ENCODE data around the gene EBF3.

Gene EBF3

DNA sequence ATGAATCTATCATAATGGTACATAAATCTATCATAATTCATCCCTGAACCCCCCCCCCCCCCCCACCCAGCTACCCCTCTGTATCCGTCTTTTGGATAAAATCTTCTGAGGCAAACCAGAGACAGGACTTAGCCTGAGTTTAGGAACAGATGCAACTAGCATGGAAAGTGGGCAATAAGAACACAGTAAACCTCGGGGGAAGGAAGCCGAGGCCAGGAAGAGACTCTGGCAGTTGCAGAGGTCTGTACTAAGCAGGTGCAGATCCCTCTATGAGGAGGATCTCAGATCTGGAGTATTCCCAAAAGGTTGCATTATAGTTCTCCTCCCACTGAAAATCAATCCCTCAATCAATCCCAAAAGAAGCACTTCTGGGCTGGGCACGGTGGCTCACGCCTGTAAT is 87.2 kb downstream of the EBF3 start:
- DNase-seq = no peak

DNA sequence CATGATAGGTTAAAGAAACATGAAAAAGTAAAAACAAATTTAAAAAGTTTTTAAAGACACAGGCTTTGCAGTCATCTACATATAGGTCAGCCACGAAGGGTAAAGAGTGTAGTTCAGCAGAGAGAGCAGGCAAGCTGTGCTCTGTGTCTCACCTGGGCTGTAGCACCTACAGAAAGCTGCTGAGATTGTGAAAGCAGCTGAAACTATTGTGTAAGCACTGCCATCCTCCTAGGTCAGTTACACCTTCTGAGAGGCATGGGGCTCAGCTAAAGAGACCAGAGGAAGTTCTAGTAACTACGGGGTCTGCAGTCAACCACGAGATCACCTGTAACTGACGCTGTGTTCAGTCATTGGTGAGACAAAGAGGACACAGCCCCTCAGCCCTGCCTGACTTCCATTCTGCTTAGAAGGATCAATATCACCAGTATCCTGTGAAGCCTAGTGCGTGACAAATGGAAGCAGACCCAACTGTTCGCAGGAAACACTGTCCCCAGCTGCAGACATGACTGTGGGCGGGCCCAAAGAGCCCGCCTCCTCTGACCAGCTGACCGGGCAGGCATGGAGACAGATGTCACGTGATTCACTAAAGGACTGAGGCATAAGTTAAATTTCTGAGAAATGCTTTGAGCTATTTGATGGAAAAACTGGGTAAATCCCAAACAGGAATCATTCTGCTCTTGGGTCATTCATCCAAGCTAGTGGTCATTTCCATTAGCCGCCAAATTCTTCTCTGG is 87.9 kb downstream of the EBF3 start:
- DNase-seq = no peak

DNA sequence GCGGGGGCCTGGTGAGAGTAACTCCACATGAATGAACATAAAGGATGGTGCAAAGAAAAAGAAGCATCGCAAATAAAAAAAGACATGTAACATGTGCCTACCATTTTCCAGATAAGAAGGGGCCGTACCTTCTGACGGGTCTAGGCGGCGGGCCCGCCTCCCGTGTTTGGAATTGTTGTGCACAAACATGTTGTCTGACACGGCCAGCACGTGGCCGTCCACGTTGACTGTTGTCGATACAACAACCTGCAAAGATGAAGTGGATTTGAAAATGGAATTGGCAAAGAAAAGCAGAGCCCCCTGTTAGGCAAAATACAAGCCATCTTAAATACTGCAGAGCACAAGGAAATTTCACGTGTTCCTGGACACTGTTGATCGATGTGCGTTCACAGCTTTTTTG is 90.7 kb downstream of the EBF3 start:
- DNase-seq = no peak

DNA sequence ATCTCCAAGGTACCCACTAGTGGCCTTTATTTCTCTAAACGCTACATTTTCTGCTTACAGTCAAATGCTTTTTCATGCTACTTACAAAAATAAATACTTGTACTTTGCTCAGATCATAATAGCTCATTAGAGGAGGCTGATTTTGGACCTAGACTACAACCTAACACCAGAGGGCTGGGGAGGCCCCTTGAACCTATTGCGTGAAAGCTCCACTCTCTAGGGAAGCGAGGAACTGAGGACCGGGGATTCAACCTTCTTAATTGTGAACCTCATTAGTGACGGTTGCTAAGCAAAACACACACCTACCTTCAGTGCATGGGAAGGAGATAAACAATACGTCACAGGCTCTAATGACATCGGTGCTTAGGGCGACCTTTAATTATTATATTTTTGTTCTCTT is 92.1 kb downstream of the EBF3 start:
- no peak for DNase-seq

DNA sequence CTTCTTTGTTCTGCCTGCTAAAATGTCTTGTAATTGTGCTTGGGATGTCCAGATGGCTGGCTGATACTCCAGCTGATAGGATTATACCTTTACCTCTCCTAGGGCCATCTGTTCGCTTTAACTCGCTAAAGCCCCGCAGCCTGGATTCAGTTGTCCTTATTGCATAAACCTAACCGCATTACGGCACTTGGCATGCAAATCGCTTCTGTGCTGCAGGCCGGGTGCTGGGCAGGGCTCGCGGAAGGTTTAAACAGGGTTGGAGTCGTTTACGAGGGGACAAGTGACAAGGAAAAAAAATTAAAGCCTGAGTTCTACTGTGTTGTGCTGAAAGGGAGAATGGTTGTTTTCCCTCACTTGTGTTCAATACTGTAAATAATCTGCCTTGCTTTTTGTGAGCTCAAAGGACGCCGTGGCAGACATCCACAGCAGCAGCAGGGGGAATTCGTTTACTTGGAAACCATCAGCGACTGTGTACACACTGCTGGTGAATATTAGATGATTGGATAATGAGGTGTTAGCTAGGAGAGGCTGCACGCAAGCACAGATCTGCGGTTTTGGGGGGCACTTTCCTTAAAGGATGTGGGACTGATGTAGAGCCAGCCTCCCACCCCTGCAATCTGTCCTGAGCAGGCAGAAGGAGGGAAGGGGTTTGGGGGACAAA is 93.0 kb downstream of the EBF3 start:
- no peak for DNase-seq

DNA sequence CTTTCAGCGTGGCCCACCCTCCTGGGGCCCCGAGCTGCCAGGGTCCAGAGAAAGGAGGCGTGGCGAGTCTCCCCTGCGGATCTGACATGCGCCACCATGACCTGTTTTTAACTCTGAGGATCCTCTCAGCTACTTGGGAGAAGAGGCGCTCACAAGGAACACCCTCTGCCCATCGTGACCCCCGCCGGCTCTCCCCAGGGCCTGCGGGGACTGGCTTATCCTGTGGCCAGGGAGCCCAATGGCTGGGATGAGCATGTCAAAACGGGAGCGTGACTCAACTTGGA is 93.7 kb downstream of the EBF3 start:
- DNase-seq = no peak

DNA sequence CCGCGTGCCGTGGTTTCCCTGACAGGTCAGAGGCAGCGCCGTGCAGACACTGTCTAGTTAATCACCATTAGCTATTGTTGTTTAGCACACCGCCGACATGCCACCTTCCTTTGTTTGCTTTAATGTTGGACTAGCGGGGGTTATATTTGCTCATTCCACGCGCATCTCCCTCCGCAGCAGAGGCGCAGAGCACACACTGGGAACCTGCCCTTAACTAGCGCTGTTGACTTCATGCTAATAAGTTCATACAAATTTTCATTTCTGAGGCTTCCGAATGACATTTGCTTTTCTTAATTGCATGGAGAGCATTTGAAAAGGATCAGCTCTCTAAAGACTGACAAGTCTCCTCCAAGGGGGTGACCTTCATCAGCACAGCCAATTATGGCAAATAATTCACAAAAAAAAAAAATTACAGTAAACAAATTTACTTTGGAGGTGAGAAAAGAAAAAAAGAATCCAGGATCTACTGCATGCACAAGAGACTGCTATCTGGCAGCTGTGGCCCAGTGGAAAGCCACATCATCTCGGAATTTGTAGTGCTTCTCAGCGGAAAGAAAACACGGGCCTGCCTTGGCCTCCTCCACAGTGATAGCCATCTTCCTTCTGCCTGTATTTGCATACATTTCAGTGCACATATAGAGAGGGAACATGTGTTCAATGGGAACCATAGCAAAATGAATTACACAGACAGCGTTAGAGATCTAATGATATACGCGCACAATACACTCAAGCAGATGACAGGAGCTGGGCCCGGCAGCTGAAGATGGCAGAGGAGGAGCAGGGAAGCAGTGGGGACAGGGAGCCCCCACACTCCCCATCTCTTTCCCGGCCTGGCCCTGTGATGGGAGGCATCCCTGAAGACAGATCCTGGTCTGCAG is 94.2 kb downstream of the EBF3 start:
- DNase-seq = no peak

DNA sequence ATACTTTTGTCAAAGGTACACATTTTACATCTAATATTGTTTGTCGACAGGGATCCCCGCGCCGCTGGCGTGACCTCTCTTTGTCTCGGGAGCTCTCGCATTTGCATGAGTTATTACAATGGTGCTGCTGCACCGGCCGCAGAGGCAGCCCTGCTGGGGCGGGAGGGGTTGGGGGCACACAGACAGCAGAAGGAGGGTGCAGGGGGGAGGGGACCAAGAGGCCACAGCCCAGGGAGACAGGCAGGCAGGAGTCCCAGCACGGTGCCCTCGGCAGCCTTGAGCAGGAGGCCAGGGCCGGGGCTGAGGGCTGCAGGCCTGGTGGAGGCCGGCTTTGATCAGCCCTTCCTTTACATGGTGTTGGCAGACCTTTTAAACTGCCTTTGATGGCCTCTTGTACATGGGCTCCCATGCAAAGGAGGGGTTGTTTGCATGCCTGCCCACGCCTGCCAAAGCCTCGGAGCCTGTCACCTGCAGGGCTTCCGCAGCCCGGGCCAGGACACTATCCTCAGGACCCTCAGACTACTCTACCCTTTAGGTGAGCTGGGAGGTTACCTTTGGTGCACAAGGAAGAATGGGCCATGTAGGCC is 95.5 kb downstream of the EBF3 start:
- DNase-seq = no peak

DNA sequence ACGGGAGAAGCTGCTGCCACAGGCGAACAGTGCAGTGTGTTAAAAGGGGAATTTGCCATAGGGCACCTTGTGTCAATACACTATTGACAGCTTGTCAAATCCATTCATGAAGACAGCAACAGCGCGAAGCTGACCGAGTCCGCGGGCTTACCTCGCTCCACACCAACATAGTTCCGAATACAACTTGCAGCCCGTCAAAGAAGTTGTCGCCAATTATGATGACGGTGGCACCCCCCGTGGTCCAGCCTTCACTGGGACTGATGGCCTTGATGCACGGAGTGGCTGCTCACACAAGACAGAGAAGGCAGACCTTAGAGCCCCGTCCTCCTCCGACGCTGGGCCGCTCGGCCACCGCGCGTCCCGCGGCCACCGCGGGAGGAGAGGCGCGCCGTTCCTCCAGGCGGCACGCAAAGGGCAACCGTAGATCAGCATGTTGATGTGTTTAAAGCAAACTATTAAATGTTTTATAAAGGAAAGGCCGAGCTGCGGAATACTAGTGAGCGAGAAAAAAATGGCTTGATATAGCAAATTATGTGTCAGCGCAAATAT is 96.4 kb downstream of the EBF3 start:
- no peak for DNase-seq

DNA sequence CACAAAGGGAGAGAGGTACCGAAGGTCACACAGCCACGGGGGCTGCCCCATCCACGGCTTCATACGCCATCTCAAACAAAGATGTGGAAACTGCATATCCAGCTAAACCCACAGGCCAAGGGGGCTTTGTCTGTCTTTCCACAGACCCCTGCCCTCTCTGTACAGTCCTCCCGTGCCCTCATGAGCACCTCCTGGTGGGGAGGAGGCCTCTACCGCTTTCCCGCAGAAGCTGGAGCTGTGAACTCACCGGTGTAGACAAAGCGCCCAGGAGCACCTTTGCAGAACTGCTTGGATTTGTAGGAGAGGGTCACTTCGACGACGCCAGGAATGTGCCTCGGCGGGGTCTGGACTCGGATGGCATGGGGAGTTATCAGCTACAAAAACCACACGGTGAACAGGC is 97.2 kb downstream of the EBF3 start:
- DNase-seq = no peak

DNA sequence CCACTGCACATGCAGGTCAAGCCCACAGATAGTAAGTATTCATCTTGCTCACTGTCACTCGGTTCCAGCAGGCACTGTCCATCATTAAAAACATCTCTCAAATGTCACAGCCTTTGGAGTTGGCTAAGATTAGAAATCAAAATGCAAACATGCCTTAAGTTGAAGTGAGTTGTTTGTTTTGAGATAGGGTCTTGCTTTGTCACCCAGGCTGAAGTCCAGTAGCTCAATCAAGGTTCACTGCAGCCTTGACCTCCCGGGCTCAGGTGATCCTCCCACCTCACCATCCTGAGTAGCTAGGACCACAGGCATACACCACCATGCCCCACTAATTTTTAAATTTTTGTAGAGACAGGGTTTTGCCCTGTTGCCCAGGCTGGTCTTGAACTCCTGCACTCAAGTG is 98.1 kb downstream of the EBF3 start:
- DNase-seq = no peak

DNA sequence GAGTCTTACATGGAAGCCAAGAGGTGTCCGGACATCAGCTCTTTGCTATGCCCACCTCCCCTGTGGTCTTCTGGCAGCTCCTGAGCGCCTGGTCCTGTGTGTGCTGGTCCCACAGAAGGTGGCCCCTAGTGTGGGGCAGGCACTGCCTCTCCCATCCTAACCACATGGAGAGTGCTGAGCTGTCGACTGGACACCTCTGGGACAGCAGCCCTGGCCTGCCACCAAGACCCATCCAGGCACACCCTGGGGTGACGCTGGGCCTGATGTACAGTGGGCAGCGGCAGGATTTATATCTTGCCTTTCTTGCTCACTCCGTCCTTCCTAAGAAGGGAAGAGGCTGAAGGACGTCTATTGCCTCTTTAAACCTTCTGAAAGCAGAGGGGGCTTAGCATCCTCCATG is 98.7 kb downstream of the EBF3 start:
- DNase-seq = no peak

DNA sequence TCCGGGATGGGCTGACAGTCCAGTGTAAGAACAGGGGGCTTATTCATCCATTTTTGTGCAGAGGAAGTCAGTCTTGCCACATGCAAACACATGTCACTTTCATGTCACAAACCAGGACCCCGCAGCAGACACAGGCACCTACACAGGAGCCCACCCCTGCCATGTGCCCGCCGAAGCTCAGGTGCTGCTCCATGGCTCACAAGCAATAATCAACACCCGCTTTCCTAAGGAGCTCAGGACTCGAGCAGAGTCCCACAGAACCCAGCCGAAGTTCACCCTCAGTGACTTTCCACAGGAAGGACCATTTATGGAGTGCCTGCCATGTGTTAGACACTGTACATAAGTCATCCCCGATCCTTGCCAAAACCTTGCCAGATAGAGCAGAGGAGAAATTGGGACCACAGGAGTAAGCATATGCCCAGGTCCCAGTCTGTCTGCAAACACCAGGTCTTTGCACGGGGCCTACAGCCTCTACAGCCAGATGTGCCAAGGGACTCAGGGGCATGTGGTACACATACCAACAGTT is 99.4 kb downstream of the EBF3 start:
- DNase-seq = no peak

DNA sequence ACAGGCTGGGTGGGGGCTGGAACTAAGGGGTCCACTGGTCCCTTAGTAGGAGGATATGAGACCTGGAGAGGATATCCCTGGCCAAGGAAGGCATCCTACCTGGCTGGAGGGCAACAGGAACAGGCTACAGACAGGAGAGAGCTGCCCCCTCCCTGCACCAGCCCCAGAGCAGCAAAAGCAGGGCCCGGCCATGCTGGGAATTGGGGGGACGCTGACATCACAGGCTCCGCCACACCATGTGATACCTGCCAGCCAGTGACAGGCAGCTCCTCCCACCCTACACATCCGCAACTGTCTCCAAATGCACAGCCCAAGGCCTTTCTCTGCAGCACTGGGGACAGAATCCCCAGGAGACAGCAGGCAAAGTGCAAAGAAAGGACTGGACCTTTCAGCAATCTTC is 100.0 kb downstream of the EBF3 start:
- no peak for DNase-seq

DNA sequence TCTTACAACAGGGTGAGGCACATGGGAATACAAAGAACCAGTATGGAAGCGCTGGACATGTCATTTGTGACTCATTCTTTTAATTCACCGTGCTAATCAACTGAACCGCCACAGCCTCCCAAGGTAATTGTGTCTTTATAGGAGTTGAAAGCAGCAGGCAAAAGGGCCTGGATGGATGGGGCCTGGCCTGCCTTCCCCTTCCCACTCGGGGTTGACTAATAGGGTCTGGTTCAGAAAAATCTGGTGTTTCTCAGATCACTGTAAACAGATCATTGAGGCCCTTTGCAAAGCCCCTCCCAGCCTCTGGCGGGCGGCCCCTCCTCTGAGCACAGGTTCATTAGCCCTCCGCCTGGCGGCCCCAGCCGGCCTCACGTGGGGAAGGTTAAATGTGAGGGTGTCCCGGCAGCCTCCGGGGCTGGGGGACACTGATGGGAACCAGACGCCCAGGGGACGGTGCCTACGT is 100.8 kb downstream of the EBF3 start:
- DNase-seq = no peak

DNA sequence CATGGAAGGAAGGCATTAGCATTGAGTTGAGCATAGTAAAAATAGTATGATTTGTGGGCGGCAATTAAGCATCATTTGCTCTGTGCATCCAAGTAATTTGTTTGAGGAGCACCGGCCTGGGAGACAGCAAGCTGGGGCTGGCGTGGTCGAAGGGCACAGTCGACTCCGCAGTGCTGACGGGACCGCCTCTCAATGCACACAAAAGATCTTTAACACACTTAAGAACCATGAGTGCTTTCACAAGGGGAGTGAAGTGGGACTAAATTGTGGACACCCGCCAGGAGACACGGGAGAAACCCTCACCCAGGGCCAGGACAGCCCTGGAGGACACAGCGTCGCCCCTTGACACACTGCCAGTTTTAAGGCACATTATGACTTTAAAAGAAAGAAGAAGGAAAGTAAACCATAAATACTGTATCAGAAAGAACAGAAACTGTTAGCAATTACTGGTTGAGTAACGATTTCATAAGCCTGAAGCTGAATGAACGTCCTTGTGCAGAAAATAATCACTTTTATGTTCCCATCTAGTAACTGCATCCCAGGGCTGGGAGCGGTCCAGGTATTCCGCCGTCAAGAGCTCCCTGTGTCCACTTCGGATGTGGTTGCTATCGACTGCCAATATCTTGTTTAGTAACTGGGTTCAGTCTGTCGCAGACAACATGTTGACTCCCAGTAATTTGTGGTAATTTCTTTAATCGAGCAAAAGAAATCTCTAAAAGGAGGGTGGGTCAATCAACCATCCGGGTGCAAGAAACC is 102.1 kb downstream of the EBF3 start:
- DNase-seq = no peak

DNA sequence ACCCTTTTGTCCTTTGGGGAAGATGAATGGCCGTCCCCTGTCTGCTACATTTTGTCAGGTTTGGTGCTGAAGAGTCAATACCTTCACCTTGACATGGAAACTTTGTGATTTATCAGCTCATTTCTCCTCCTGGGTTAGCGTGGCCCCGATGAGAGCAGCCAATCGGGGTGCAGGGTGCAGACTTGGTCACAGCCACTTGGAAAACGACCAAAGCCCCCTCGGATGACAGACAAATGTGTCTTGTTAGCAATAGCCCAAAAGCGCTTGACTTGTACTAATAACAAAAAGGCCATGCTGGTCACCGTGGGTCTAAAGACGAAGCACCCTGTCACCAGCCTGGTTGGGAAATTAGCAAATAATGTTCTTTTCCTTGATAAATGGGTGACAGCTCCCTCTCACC is 103.7 kb downstream of the EBF3 start:
- no peak for DNase-seq

DNA sequence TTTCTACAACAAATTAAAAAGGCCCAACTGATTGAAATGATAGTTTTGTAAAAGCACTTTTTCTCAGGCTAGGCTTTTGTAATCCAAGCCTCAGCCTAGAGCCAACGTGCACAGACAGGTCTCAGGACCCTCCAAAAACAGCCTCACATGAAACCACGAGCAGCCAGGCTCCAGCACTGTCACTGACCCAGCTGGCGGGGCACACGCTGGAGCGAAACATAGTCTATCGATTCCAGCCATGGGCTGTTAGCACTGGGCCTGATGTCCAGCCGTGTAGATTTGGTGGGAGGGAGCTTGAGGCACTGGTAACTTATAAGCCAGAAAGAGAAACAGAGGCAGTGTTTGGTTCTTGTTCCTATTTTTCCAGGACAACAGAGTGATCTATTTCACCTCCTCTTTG is 104.5 kb downstream of the EBF3 start:
- no peak for DNase-seq

DNA sequence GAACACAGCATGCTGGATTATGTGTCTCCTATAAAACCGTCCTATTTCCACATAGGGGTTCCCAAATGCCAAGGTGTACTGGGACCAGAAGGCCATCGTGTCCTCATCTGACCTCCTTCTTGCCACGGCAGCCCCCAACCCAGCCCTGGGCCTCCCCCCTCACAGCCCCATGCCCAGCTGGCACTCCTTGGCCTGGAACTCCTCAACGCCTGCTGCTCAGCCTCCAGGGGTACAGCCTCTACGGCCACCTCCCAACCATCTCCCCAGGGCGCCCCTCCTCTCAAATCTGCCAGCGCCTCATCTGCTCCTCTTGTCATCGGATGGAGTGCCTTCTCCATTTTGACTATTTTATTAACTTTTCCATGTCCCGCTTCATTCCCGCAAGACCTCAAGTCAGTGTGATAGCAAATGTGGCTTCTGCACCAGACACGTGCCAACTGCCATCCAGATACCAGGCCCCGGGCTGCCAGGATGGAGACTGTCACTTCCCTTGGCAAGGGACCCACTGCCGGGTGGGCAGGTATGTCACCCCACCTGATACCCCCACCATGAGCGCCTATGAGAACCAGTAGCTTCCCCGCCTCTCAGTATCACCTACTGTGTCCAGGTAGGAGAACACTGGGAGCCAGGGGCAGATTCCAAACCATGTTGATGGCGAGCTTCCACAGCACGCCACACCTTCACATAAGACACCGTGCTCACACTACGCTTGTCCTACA is 106.7 kb downstream of the EBF3 start:
- no peak for DNase-seq
